Measurements from ENCODE around the gene FCHSD2. TPM values are rescaled to one million over a fixed set of nuclear protein-coding genes. Genes with fewer than 3 reads are reported as not detected.

FCHSD2 gene
- total and polyA plus RNA-seq, 2 donors from 2014 or later, result 8.0 to 58.7 TPM

GRCh38 chr11:72940417-72940816 is 201.7 kb downstream of the FCHSD2 start:
- H3K9ac ChIP-seq (ENCODE audit: low read length in 3 of 3), result no peak overlapping the region
- TF ChIP-seq, protein P1, sequence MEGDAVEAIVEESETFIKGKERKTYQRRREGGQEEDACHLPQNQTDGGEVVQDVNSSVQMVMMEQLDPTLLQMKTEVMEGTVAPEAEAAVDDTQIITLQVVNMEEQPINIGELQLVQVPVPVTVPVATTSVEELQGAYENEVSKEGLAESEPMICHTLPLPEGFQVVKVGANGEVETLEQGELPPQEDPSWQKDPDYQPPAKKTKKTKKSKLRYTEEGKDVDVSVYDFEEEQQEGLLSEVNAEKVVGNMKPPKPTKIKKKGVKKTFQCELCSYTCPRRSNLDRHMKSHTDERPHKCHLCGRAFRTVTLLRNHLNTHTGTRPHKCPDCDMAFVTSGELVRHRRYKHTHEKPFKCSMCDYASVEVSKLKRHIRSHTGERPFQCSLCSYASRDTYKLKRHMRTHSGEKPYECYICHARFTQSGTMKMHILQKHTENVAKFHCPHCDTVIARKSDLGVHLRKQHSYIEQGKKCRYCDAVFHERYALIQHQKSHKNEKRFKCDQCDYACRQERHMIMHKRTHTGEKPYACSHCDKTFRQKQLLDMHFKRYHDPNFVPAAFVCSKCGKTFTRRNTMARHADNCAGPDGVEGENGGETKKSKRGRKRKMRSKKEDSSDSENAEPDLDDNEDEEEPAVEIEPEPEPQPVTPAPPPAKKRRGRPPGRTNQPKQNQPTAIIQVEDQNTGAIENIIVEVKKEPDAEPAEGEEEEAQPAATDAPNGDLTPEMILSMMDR (IDR thresholded peaks at IDR 0.05; ENCODE audit: borderline replicate concordance, extremely low read depth, insufficient read depth), result no peak
- no peaks in the 10 kb centered on the region for H3K9me3 ChIP-seq (ENCODE audit: control insufficient read depth in 2 of 3, insufficient read depth in 1 of 3, low read length in 3 of 3)
- H3K4me1 ChIP-seq (ENCODE audit: control insufficient read depth in 2 of 3, insufficient read depth in 2 of 3, low read depth in 1 of 3, low read length in 3 of 3), result no peaks in the 10 kb centered on the region
- FAIRE-seq, result no peak
- H3K27me3 ChIP-seq (ENCODE audit: control insufficient read depth, insufficient read depth, low read length), result no peaks in the 10 kb centered on the region
- H3K4me3 ChIP-seq (ENCODE audit: low read length in 3 of 3), result no peak overlapping the region
- intact Hi-C loops (cut with DNase I), result no loop called here
- H3K27ac ChIP-seq (ENCODE audit: low read depth in 2 of 2, low read length in 2 of 2), result no peak overlapping the region
- no peak for DNase-seq
- H3K36me3 ChIP-seq (ENCODE audit: control insufficient read depth in 2 of 3, insufficient read depth in 3 of 3, low read length in 3 of 3), result no peaks in the 10 kb centered on the region

- FAIRE-seq (no peak), DNase-seq (no peak)
- Histone ChIP-seq H3K9me3 (ENCODE audit: control insufficient read depth in 2 of 3, insufficient read depth in 1 of 3, low read length in 3 of 3) (no peaks in the 10 kb centered on the region), H3K4me1 (ENCODE audit: control insufficient read depth in 2 of 3, insufficient read depth in 2 of 3, low read depth in 1 of 3, low read length in 3 of 3) (no peaks in the 10 kb centered on the region), H3K36me3 (ENCODE audit: control insufficient read depth in 2 of 3, insufficient read depth in 3 of 3, low read length in 3 of 3) (no peaks in the 10 kb centered on the region), H3K9ac (ENCODE audit: low read length in 3 of 3) (no peak overlapping the region), H3K4me3 (ENCODE audit: low read length in 3 of 3) (no peak overlapping the region), H3K27ac (ENCODE audit: low read depth in 2 of 2, low read length in 2 of 2) (no peak overlapping the region), H3K27me3 (ENCODE audit: control insufficient read depth, insufficient read depth, low read length) (no peaks in the 10 kb centered on the region)
- intact Hi-C loops (cut with DNase I), result no loop called here
- TF ChIP-seq, protein P1 (IDR thresholded peaks at IDR 0.05; ENCODE audit: borderline replicate concordance, extremely low read depth, insufficient read depth), result no peak
Observed at GRCh38 chr11:72939031-72939430, 203.1 kb downstream of the FCHSD2 start.

DNA sequence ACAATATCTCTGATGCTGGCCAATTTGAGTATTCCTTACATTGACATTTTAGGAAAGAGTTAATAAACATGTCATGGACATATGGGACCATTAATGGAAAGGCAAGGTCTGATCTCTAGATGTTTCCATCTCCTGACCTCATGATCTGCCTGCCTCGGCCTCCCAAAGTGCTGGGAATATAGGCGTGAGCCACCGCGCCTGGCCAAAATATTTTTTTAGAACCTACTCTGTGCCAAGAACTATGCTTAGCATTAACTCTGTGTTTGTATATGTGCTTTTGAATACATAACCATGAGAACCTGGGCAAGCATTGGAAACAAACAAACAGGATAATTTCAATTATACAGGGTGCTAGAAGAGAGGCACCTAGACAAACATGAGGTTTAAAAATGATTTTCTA is 204.7 kb downstream of the FCHSD2 start:
- FAIRE-seq, result no peak
- Histone ChIP-seq H3K4me3 (ENCODE audit: low read length in 3 of 3) (no peak overlapping the region), H3K4me1 (ENCODE audit: control insufficient read depth in 2 of 3, insufficient read depth in 2 of 3, low read depth in 1 of 3, low read length in 3 of 3) (no peaks in the 10 kb centered on the region), H3K36me3 (ENCODE audit: control insufficient read depth in 2 of 3, insufficient read depth in 3 of 3, low read length in 3 of 3) (no peaks in the 10 kb centered on the region), H3K27me3 (ENCODE audit: control insufficient read depth, insufficient read depth, low read length) (no peaks in the 10 kb centered on the region), H3K9me3 (ENCODE audit: control insufficient read depth in 2 of 3, insufficient read depth in 1 of 3, low read length in 3 of 3) (no peaks in the 10 kb centered on the region), H3K27ac (ENCODE audit: low read depth in 2 of 2, low read length in 2 of 2) (no peak overlapping the region), H3K9ac (ENCODE audit: low read length in 3 of 3) (no peak overlapping the region)
- intact Hi-C loops (cut with DNase I), result no loop called here
- no peak for DNase-seq
- TF ChIP-seq, protein P1 (IDR thresholded peaks at IDR 0.05; ENCODE audit: borderline replicate concordance, extremely low read depth, insufficient read depth), result no peak

DNA sequence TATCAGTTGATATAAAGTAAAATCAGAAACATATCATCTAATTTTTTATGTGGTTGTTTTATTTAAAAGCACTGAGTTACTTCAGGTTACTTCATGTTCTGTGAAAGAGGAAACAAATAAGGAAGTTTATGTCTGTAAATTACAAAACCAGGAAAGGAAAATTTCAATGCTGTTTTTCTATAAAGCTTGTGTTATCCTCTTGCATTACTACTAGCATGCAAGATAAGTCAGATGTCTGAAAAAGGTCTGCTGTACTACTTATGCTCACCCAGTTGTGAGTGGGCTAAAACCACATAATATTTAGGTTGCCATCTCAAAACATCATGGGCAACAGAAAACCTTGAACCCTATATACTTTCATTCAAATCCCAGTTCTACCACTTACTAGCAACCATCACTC is 206.4 kb downstream of the FCHSD2 start:
- intact Hi-C loops (cut with DNase I), result no loop called here
- no peak for DNase-seq
- FAIRE-seq, result no peak
- TF ChIP-seq, protein P1 (IDR thresholded peaks at IDR 0.05; ENCODE audit: borderline replicate concordance, extremely low read depth, insufficient read depth), result no peak
- Histone ChIP-seq H3K36me3 (ENCODE audit: control insufficient read depth in 2 of 3, insufficient read depth in 3 of 3, low read length in 3 of 3) (no peaks in the 10 kb centered on the region), H3K4me3 (ENCODE audit: low read length in 3 of 3) (no peak overlapping the region), H3K27me3 (ENCODE audit: control insufficient read depth, insufficient read depth, low read length) (no peaks in the 10 kb centered on the region), H3K9ac (ENCODE audit: low read length in 3 of 3) (no peak overlapping the region), H3K27ac (ENCODE audit: low read depth in 2 of 2, low read length in 2 of 2) (no peak overlapping the region), H3K9me3 (ENCODE audit: control insufficient read depth in 2 of 3, insufficient read depth in 1 of 3, low read length in 3 of 3) (no peaks in the 10 kb centered on the region), H3K4me1 (ENCODE audit: control insufficient read depth in 2 of 3, insufficient read depth in 2 of 3, low read depth in 1 of 3, low read length in 3 of 3) (no peaks in the 10 kb centered on the region)

Data from kidney (tissue), 14 donors.